T-helper 17 cell (primary cell): ENCODE results near the gene PRR23E. TPM values are rescaled to one million over a fixed set of nuclear protein-coding genes. Genes with fewer than 3 reads are reported as not detected.

Source experiments
- ATAC-seq: fragments of 150-1000 bp; cut with Tn5 transposase; 2 replicates; pipeline ENCODE4 v1.10.0; 2021; ENCODE audit warnings: mild to moderate bottlenecking, moderate library complexity
- DNase-seq, 3 donors: peaks; one replicate each; pipeline versions ENCODE4 v3.0.0 to v3.0.0-alpha.2; 2020 to 2021
- H3K9me3 ChIP-seq: one replicate; pipeline ENCODE4 v1.7.0; 2013; ENCODE audit warnings: low read length, mild to moderate bottlenecking; ENCODE audit not compliant: control insufficient read depth, poor library complexity, severe bottlenecking
- H3K27ac Mint-ChIP-seq: one replicate; pipeline ENCODE4 v1.8.0; 2022; ENCODE audit warnings: mild to moderate bottlenecking, moderate library complexity, mixed read lengths
- H3K27me3 Mint-ChIP-seq: one replicate; pipeline ENCODE4 v1.8.0; 2022; ENCODE audit warnings: mixed read lengths
- H3K36me3 Mint-ChIP-seq: one replicate; pipeline ENCODE4 v1.8.0; 2022; ENCODE audit warnings: low read depth, mixed read lengths
- H3K4me1 Mint-ChIP-seq: one replicate; pipeline ENCODE4 v1.8.0; 2022; ENCODE audit warnings: mild to moderate bottlenecking, mixed read lengths
- H3K4me3 Mint-ChIP-seq: one replicate; pipeline ENCODE4 v1.8.0; 2022; ENCODE audit warnings: mild to moderate bottlenecking, moderate library complexity, mixed read lengths
- total RNA-seq, 4 donors: library from RNA in 2 of 4; stranded (reverse) in 2 of 4; gene quantifications; one replicate each; pipeline ENCODE4 v1.2.3 and lab custom pipeline; 2022 to 2026

The PRR23E gene
- total RNA-seq, 2 donors from 2014 or later = not detected

GRCh38 chr3:127183931-127184869, 8.7 kb upstream of the PRR23E start:
- no peak overlapping the region for H3K27ac Mint-ChIP-seq
- H3K9me3 ChIP-seq = no peaks in the 10 kb centered on the region
- ATAC-seq (no peak), DNase-seq (no peak)
- H3K27me3 Mint-ChIP-seq = peaks cover 17% of the 10 kb centered on the region
- H3K4me3 Mint-ChIP-seq = no peak overlapping the region
- H3K4me1 Mint-ChIP-seq = no peaks in the 10 kb centered on the region
- peaks cover 2% of the 10 kb centered on the region for H3K36me3 Mint-ChIP-seq

DNA sequence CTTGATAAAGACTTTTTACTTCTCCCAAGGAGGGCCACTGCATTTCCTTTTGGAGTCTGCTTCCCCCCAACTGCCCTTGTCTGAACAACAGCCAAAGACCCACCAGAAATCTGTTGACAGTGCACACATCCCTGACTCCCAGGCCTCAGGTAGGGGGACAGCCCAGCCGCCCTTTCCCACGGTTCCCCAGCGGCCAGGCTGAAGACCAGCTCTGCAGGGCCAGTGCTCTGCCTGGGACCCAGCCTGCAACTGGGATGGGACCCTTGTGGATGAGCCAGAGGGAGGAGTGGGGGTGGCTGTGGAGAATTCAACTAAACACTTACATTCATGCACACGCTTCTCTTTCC, 8.1 kb upstream of the PRR23E start:
- Mint-ChIP-seq H3K27me3 (peaks cover 17% of the 10 kb centered on the region), H3K27ac (no peak overlapping the region), H3K4me1 (no peaks in the 10 kb centered on the region), H3K36me3 (peaks cover 2% of the 10 kb centered on the region), H3K4me3 (no peak overlapping the region)
- ATAC-seq (no peak), DNase-seq (no peak)
- no peaks in the 10 kb centered on the region for H3K9me3 ChIP-seq

DNA sequence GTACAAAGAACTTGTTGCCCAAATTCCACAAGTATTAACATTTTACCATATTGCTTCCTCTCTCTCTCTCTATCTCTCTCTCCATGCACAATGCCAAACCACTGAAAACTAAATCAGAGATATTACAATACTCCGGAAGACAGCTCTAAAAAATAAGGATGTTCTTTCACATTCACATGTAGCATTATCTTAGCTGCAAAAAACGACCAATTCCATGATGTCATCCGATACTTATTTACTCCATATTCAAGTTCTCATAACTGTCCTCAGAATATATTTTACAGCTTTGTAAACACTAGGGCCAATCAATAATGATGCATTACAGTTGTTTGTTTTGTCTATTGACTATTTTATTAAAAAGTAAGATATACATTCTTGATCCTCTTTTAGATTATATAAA, 7.7 kb upstream of the PRR23E start:
- DNase-seq (no peak), ATAC-seq (no peak)
- H3K27me3 Mint-ChIP-seq = peaks cover 15% of the 10 kb centered on the region
- H3K4me1 Mint-ChIP-seq = no peaks in the 10 kb centered on the region
- peaks cover 2% of the 10 kb centered on the region for H3K36me3 Mint-ChIP-seq
- H3K9me3 ChIP-seq = no peaks in the 10 kb centered on the region
- H3K4me3 Mint-ChIP-seq = no peak overlapping the region
- H3K27ac Mint-ChIP-seq = no peak overlapping the region

- no peaks in the 10 kb centered on the region for H3K4me1 Mint-ChIP-seq
- H3K27ac Mint-ChIP-seq = no peak overlapping the region
- ATAC-seq (no peak), DNase-seq (no peak)
- H3K36me3 Mint-ChIP-seq = peaks cover 2% of the 10 kb centered on the region
- no peaks in the 10 kb centered on the region for H3K9me3 ChIP-seq
- no peak overlapping the region for H3K4me3 Mint-ChIP-seq
- peaks cover 7% of the 10 kb centered on the region for H3K27me3 Mint-ChIP-seq
Observed at GRCh38 chr3:127185962-127186674, 6.8 kb upstream of the PRR23E start.

DNA sequence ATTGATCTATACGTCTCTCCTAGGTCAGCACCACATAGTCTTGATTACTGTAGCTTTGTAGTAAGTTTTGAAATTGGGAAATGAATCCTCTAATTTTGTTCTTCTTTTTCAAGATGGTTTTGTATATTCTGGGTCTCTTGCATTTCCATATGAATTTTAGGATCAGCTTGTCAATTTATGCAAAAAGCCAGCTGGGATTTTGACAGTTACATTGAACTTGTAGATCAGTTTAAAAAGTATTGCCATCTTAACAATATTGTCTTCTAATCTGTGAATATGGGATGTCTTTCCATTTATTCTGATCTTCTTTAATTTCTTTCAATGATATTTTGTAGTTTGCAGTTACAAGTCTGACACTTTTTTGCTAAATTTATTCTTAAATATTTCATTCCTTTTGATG, 5.6 kb upstream of the PRR23E start:
- DNase-seq (no peak), ATAC-seq (no peak)
- no peak overlapping the region for H3K4me3 Mint-ChIP-seq
- peaks cover 2% of the 10 kb centered on the region for H3K36me3 Mint-ChIP-seq
- H3K9me3 ChIP-seq = no peaks in the 10 kb centered on the region
- H3K4me1 Mint-ChIP-seq = no peaks in the 10 kb centered on the region
- peaks cover 7% of the 10 kb centered on the region for H3K27me3 Mint-ChIP-seq
- H3K27ac Mint-ChIP-seq = no peak overlapping the region

DNA sequence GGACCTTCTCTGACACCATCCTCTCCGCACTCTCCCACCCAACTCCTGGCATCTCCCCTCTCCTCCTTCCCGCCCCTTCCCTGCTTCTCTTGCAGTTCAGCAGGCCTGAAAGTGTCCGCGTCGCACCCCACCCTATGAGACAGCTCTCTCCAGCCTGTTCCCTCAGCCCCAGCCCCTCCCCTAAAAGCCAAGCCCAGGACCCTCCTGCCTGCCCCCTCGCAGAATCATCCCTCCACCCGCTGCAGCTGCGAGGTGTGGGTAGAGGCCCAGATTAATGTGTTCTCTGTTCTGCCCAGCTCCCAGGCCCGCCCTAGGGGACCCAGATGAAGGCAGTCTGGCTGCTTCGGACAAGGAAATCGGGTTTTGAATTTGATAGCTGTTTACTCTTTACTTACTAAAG, 410 bp downstream of the PRR23E start:
- Mint-ChIP-seq H3K27me3 (peaks cover 18% of the 10 kb centered on the region), H3K4me1 (no peaks in the 10 kb centered on the region), H3K27ac (no peak overlapping the region), H3K36me3 (no peaks in the 10 kb centered on the region), H3K4me3 (no peak overlapping the region)
- H3K9me3 ChIP-seq = no peaks in the 10 kb centered on the region
- DNase-seq (no peak), ATAC-seq (no peak)

DNA sequence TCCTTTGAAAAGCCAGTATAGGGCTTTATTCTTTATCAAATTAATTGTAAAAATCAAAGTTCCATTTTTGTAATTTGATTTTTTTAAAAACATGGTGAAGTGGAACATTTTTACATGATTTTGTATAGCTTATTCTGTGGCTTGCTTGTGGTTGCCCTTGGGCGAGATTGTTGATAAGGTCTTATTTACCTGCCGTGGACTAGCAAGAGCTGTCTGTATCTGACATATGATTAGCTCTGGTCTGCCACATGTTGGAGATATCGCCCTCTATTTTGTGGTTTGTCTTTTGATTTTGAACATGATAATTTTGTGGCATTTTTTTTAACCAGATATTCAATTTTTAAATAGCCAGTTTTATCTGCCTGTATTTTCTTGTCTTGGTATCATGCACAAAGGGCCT, 844 bp downstream of the PRR23E start:
- H3K36me3 Mint-ChIP-seq = peaks cover 2% of the 10 kb centered on the region

GRCh38 chr3:127194601-127195187, 1.8 kb downstream of the PRR23E start:
- no peaks in the 10 kb centered on the region for H3K9me3 ChIP-seq
- Mint-ChIP-seq H3K4me3 (no peak overlapping the region), H3K36me3 (peaks cover 2% of the 10 kb centered on the region), H3K27me3 (peaks cover 23% of the 10 kb centered on the region), H3K27ac (no peak overlapping the region), H3K4me1 (no peaks in the 10 kb centered on the region)
- DNase-seq = no peak
- no peak for ATAC-seq

More for the DNA sequence above, 844 bp downstream of the PRR23E start:
- Mint-ChIP-seq H3K4me1 (no peaks in the 10 kb centered on the region), H3K4me3 (no peak overlapping the region), H3K27ac (no peak overlapping the region), H3K27me3 (peaks cover 22% of the 10 kb centered on the region)
- no peaks in the 10 kb centered on the region for H3K9me3 ChIP-seq
- DNase-seq (no peak), ATAC-seq (no peak)

- peaks cover 2% of the 10 kb centered on the region for H3K36me3 Mint-ChIP-seq
- no peaks in the 10 kb centered on the region for H3K9me3 ChIP-seq
- ATAC-seq (no peak), DNase-seq (no peak)
- no peaks in the 10 kb centered on the region for H3K4me1 Mint-ChIP-seq
- peaks cover 23% of the 10 kb centered on the region for H3K27me3 Mint-ChIP-seq
- no peak overlapping the region for H3K27ac Mint-ChIP-seq
- no peak overlapping the region for H3K4me3 Mint-ChIP-seq
Observed at GRCh38 chr3:127195417-127195816, 2.5 kb downstream of the PRR23E start.

- Mint-ChIP-seq H3K4me3 (no peak overlapping the region), H3K4me1 (no peaks in the 10 kb centered on the region), H3K27ac (no peak overlapping the region), H3K27me3 (peaks cover 23% of the 10 kb centered on the region), H3K36me3 (peaks cover 2% of the 10 kb centered on the region)
- ATAC-seq (no peak), DNase-seq (no peak)
- H3K9me3 ChIP-seq = no peaks in the 10 kb centered on the region
Observed at GRCh38 chr3:127196002-127196401, 3.1 kb downstream of the PRR23E start.

GRCh38 chr3:127196466-127197299, 3.8 kb downstream of the PRR23E start:
- DNase-seq (no peak), ATAC-seq (no peak)
- no peaks in the 10 kb centered on the region for H3K4me1 Mint-ChIP-seq
- H3K9me3 ChIP-seq = no peaks in the 10 kb centered on the region
- no peak overlapping the region for H3K27ac Mint-ChIP-seq
- peaks cover 2% of the 10 kb centered on the region for H3K36me3 Mint-ChIP-seq
- H3K27me3 Mint-ChIP-seq = peaks cover 23% of the 10 kb centered on the region
- no peak overlapping the region for H3K4me3 Mint-ChIP-seq

DNA sequence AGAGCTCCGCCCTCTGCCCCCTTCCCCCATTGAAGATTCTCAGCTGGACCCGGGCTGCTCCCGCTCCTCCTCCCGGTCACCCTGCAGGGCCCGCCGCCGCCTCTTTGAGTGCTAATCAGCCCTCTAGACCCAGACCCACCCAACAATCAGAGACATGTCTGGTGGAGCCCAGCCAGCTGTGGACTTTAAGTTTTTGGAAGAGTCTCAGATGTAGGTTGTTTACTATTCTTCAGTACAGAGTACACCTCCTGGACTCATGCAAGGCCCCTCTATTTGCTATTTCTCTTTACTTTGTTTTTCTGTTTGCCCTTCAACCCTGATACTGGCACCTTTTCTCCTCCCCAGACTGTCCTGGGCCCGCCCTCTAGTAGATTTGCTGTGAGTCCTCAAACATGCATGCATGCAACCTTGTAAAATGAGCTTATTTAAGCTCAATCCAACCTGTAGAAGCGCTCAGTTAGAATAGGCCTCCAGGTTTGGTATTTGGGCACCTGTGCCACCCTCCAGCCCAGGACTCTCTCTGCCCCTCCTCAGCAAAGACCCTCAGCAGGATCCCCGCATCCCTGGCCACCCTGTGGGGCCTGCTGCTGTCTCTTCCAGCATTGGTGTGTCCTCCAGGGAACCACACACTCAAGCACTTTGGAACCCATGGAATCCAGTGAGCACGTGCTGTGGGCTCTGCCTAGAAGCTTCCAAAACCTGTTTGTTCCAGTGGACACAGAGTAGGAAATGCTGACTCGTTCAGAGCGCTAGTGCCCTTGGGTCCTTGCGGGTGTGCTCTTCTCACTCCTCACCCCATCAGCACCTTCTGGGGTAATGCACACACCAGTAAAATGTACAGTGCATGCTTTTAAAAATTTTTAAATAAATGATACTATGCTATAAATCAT, 4.6 kb downstream of the PRR23E start:
- ATAC-seq (no peak), DNase-seq (no peak)
- peaks cover 2% of the 10 kb centered on the region for H3K36me3 Mint-ChIP-seq
- no peaks in the 10 kb centered on the region for H3K4me1 Mint-ChIP-seq
- no peak overlapping the region for H3K4me3 Mint-ChIP-seq
- peaks cover 23% of the 10 kb centered on the region for H3K27me3 Mint-ChIP-seq
- no peak overlapping the region for H3K27ac Mint-ChIP-seq
- no peaks in the 10 kb centered on the region for H3K9me3 ChIP-seq
